GM12875 (cell line): ENCODE measurements around the gene UBA52.

Source experiments
- H3K4me3 ChIP-seq: one replicate; pipeline ENCODE4 v1.5.1; 2011; ENCODE audit warnings: low read depth, low read length, control low read depth
- CTCF ChIP-seq: IDR thresholded peaks from 2 replicates; pipeline ENCODE4 v1.5.1; 2011; ENCODE audit warnings: low read depth, mild to moderate bottlenecking, control low read depth, inconsistent platforms, low read length, moderate library complexity, borderline replicate concordance; ENCODE audit not compliant: insufficient read depth

UBA52 gene

GRCh38 chr19:18541258-18541991 is 30.2 kb upstream of the UBA52 start:
- no peak for TF ChIP-seq CTCF
- H3K4me3 ChIP-seq, result no peak overlapping the region

- TF ChIP-seq CTCF, result no peak
These were observed 29.4 kb upstream of the UBA52 start for GRCh38 chr19:18541992-18542940.

GRCh38 chr19:18542941-18543813 is 28.5 kb upstream of the UBA52 start, which contains the start of gene FKBP8:
TSS of gene FKBP8 (minus strand) at chr19:18543573. CDS start at chr19:18541970, 1,603 bp downstream.
- H3K4me3 ChIP-seq, result peak within 1 kb of the TSS; percentile 83
- TF ChIP-seq CTCF, result no peak

More at GRCh38 chr19:18541992-18542940, 29.4 kb upstream of the UBA52 start:
- H3K4me3 ChIP-seq, result peak overlapping the region; percentile 83

- peak; percentile 14; the same call in 1 of the 2 replicates for TF ChIP-seq CTCF
- peak overlapping the region; percentile 66 for H3K4me3 ChIP-seq
These were observed 27.7 kb upstream of the UBA52 start for GRCh38 chr19:18543814-18544475.

GRCh38 chr19:18551631-18552030 is 20.0 kb upstream of the UBA52 start:
- no peak for TF ChIP-seq CTCF

More at GRCh38 chr19:18551631-18552030, 20.0 kb upstream of the UBA52 start:
- H3K4me3 ChIP-seq, result no peak overlapping the region
